OCI-LY1 (cell line): ENCODE measurements around the gene HSPA9.

ENCODE experiments used
- H2AFZ ChIP-seq: fragments of 200-600 bp; sonication (generic), shearing (Covaris generic); 2 replicates; pipeline ENCODE4 v1.6.0; 2014; ENCODE audit warnings: antibody characterized with exemption, mild to moderate bottlenecking, low read length
- H3F3A ChIP-seq: fragments of 200-600 bp; sonication (generic), shearing (Covaris generic); 2 replicates; pipeline ENCODE4 v1.6.0; 2014; ENCODE audit warnings: mild to moderate bottlenecking, antibody characterized with exemption, low read length, moderate library complexity; ENCODE audit not compliant: insufficient read depth
- H3K27ac ChIP-seq: fragments of 200-600 bp; sonication (generic); 2 replicates; pipeline ENCODE4 v1.5.1; 2014; ENCODE audit warnings: low read length, mixed run types, mild to moderate bottlenecking, low read depth; ENCODE audit not compliant: poor library complexity, severe bottlenecking
- H3K27me3 ChIP-seq: fragments of 200-600 bp; sonication (generic); 2 replicates; pipeline ENCODE4 v1.6.0; 2014; ENCODE audit warnings: antibody characterized with exemption, mild to moderate bottlenecking, low read length, moderate library complexity; ENCODE audit not compliant: insufficient read depth
- H3K36me3 ChIP-seq: fragments of 200-600 bp; sonication (generic); 2 replicates; pipeline ENCODE4 v1.6.1; 2014; ENCODE audit warnings: mild to moderate bottlenecking, antibody characterized with exemption, low read length, moderate library complexity, mixed read lengths; ENCODE audit not compliant: insufficient read depth
- H3K4me1 ChIP-seq: fragments of 200-600 bp; sonication (generic); 2 replicates; pipeline ENCODE4 v1.5.1; 2014; ENCODE audit warnings: mild to moderate bottlenecking, low read length, moderate library complexity; ENCODE audit not compliant: insufficient read depth, severe bottlenecking
- H3K4me2 ChIP-seq: fragments of 200-600 bp; sonication (generic), shearing (Covaris generic); 2 replicates; pipeline ENCODE4 v1.6.1; 2014; ENCODE audit warnings: low read length
- H3K4me3 ChIP-seq: fragments of 200-600 bp; sonication (generic); 2 replicates; pipeline ENCODE4 v1.5.1; 2014; ENCODE audit warnings: low read length, low read depth, mild to moderate bottlenecking, mixed read lengths; ENCODE audit not compliant: poor library complexity, severe bottlenecking
- H3K79me2 ChIP-seq: fragments of 200-600 bp; shearing (Covaris generic); 2 replicates; pipeline ENCODE4 v1.6.1; 2016; ENCODE audit warnings: mixed run types, low read length, mixed read lengths; ENCODE audit not compliant: insufficient read depth
- H3K9ac ChIP-seq: fragments of 200-600 bp; sonication (generic), shearing (Covaris generic); 2 replicates; pipeline ENCODE4 v1.6.1; 2014; ENCODE audit warnings: mild to moderate bottlenecking, low read length, mixed read lengths
- H3K9me2 ChIP-seq: fragments of 200-600 bp; sonication (generic), shearing (Covaris generic); 2 replicates; pipeline ENCODE4 v1.6.1; 2014; ENCODE audit warnings: low read depth, mild to moderate bottlenecking, low read length, mixed read lengths
- H3K9me3 ChIP-seq: fragments of 200-600 bp; shearing (Covaris generic); 2 replicates; pipeline ENCODE4 v1.6.1; 2014; ENCODE audit warnings: low read length, mixed read lengths
- H4K20me1 ChIP-seq: fragments of 200-600 bp; sonication (generic), shearing (Covaris generic); 2 replicates; pipeline ENCODE4 v1.6.0; 2016; ENCODE audit warnings: mild to moderate bottlenecking, low read length; ENCODE audit not compliant: insufficient read depth
- EZH2 ChIP-seq: fragments of 200-600 bp; sonication (generic), shearing (Covaris generic); IDR thresholded peaks from 2 replicates; pipeline ENCODE4 v1.8.0; 2017; ENCODE audit warnings: borderline replicate concordance, mixed run types, mild to moderate bottlenecking, antibody characterized with exemption, low read length, moderate library complexity, mixed read lengths
- TF ChIP-seq, protein P1 (sequence below): fragments of 200-600 bp; sonication (generic), shearing (Covaris generic); IDR thresholded peaks from 2 replicates; pipeline ENCODE4 v1.5.1; 2017; ENCODE audit warnings: mild to moderate bottlenecking, antibody characterized with exemption, low read length, moderate library complexity, mixed read lengths

The HSPA9 gene

DNA sequence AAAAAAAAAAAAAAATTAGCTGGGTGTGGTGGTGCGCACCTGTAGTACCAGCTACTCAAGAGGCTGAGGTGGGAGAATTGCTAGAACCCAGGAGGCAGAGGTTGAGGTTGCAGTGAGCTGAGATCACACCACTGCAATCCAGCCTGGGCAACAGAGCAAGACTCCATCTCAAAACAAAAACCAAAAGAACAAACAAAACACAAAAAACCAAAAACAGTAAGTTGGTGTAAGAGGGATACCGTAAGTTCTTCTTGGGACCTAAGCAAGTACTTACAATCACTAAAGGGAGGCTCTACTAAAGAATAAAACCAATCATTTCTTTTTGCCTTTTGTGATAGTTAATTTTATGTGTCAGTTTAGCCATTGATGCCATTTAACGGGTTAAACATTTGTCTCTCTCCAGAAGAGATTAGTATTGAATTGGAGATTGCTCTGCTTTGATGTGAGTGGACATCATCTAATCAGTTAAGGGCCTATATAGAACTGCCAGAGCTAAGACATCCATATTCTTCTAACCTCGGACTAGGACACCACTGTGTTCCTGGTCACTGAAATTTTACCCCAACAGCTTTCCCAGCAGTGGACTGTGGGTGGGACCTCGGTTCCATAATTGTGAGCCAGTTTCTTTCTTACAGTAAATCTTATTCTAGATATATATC lies 21.6 kb downstream of the HSPA9 start:
- Histone ChIP-seq H4K20me1 (no peaks in the 10 kb centered on the region), H3K4me2 (no peak overlapping the region), H3K9ac (no peak overlapping the region), H3K9me3 (no peaks in the 10 kb centered on the region), H3F3A (peaks cover 15% of the 10 kb centered on the region), H3K36me3 (peaks cover 60% of the 10 kb centered on the region), H2AFZ (no peak overlapping the region), H3K79me2 (no peaks in the 10 kb centered on the region), H3K4me3 (no peak overlapping the region), H3K4me1 (no peaks in the 10 kb centered on the region), H3K9me2 (no peaks in the 10 kb centered on the region), H3K27me3 (no peaks in the 10 kb centered on the region), H3K27ac (no peak overlapping the region)
- no peak for TF ChIP-seq EZH2
- TF ChIP-seq, protein P1, sequence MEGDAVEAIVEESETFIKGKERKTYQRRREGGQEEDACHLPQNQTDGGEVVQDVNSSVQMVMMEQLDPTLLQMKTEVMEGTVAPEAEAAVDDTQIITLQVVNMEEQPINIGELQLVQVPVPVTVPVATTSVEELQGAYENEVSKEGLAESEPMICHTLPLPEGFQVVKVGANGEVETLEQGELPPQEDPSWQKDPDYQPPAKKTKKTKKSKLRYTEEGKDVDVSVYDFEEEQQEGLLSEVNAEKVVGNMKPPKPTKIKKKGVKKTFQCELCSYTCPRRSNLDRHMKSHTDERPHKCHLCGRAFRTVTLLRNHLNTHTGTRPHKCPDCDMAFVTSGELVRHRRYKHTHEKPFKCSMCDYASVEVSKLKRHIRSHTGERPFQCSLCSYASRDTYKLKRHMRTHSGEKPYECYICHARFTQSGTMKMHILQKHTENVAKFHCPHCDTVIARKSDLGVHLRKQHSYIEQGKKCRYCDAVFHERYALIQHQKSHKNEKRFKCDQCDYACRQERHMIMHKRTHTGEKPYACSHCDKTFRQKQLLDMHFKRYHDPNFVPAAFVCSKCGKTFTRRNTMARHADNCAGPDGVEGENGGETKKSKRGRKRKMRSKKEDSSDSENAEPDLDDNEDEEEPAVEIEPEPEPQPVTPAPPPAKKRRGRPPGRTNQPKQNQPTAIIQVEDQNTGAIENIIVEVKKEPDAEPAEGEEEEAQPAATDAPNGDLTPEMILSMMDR, result no peak

DNA sequence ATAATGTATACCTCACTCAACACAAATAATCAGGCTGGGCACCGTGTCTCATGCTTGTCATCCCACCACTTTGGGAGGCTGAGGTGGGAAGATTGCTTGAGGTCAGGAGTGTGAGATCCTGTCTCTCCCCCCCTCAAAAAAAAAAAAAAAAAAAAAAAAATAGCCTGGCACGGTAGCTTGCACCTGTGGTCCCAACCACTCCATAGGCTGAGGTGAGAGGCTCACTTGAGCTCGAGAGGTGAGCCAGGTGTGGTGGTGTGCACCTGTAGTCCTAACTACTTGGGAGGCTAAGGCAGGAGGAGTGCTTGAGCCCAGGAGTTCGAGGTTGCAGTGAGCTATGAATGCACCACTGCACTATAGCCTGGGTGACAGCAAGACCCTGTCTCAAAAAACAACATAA lies 22.5 kb downstream of the HSPA9 start:
- Histone ChIP-seq H3K4me2 (no peak overlapping the region), H3F3A (peaks cover 15% of the 10 kb centered on the region), H3K4me1 (no peaks in the 10 kb centered on the region), H2AFZ (no peak overlapping the region), H4K20me1 (no peaks in the 10 kb centered on the region), H3K9me3 (no peaks in the 10 kb centered on the region), H3K27ac (no peak overlapping the region), H3K79me2 (0 out of 2 replicates have a peak, but pooled peaks cover 3% of the 10 kb centered on the region), H3K27me3 (no peaks in the 10 kb centered on the region), H3K9me2 (no peaks in the 10 kb centered on the region), H3K4me3 (no peak overlapping the region), H3K9ac (no peak overlapping the region), H3K36me3 (peaks cover 51% of the 10 kb centered on the region)
- no peak for TF ChIP-seq EZH2
- TF ChIP-seq, protein P1, result no peak

DNA sequence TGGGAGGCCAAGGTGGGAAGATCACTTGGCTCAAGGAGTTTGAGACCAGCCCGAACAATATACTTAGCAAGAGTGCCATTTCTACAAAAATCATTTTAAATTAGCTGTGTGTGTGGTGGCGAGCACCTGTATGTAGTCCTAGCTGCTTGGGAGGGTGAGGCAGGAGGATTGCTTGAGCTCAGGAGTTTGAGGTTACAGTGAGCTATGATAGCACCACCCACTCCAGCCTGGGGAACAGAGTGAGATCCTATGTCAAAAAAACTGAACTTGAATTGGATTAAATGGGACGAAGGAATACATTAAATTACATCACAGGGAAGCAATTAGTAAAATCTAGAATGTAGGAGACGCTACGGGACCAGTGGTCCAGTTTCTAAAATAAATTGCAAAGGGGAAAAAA lies 25.8 kb downstream of the HSPA9 start:
- Histone ChIP-seq H3K4me3 (no peak overlapping the region), H3K36me3 (peaks cover 18% of the 10 kb centered on the region), H3K9me2 (no peaks in the 10 kb centered on the region), H3K9me3 (no peaks in the 10 kb centered on the region), H3K27me3 (no peaks in the 10 kb centered on the region), H3K9ac (no peak overlapping the region), H3K27ac (no peak overlapping the region), H3F3A (peaks cover 5% of the 10 kb centered on the region), H3K4me1 (peaks cover 18% of the 10 kb centered on the region), H2AFZ (no peak overlapping the region), H3K4me2 (no peak overlapping the region), H4K20me1 (no peaks in the 10 kb centered on the region), H3K79me2 (peaks cover 21% of the 10 kb centered on the region)
- no peak for TF ChIP-seq EZH2
- TF ChIP-seq, protein P1, result no peak
